ENCODE data around the gene MCUR1. TPM values are rescaled to one million over a fixed set of nuclear protein-coding genes. Genes with fewer than 3 reads are reported as not detected.

Gene MCUR1
- total and polyA plus RNA-seq, 9 of the 15 experiments (the other 6 are each of a cell fraction or from before 2014, with no cell fraction given): 5.1 to 60.2 (median 41.4) TPM

DNA sequence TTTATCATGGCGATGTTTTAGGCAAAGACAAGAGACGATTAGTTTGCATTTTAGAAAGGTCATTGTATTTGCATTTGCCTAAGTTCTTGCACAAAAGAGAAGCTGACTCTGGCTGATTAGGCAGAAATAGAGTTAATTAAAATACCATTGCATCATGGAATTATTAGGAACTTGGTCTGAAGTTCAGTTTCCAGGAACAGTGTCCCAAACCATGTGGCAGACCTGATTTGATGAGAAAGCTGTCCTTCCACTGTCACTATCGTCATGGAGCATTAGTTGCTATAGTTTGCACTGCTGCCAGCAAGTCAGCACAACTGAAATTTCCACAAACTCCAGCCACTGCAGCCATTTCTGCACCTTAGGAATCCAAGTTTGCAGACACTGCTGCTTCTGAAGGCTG, 24.3 kb upstream of the MCUR1 start (continued):
- TF ChIP-seq, protein P1, sequence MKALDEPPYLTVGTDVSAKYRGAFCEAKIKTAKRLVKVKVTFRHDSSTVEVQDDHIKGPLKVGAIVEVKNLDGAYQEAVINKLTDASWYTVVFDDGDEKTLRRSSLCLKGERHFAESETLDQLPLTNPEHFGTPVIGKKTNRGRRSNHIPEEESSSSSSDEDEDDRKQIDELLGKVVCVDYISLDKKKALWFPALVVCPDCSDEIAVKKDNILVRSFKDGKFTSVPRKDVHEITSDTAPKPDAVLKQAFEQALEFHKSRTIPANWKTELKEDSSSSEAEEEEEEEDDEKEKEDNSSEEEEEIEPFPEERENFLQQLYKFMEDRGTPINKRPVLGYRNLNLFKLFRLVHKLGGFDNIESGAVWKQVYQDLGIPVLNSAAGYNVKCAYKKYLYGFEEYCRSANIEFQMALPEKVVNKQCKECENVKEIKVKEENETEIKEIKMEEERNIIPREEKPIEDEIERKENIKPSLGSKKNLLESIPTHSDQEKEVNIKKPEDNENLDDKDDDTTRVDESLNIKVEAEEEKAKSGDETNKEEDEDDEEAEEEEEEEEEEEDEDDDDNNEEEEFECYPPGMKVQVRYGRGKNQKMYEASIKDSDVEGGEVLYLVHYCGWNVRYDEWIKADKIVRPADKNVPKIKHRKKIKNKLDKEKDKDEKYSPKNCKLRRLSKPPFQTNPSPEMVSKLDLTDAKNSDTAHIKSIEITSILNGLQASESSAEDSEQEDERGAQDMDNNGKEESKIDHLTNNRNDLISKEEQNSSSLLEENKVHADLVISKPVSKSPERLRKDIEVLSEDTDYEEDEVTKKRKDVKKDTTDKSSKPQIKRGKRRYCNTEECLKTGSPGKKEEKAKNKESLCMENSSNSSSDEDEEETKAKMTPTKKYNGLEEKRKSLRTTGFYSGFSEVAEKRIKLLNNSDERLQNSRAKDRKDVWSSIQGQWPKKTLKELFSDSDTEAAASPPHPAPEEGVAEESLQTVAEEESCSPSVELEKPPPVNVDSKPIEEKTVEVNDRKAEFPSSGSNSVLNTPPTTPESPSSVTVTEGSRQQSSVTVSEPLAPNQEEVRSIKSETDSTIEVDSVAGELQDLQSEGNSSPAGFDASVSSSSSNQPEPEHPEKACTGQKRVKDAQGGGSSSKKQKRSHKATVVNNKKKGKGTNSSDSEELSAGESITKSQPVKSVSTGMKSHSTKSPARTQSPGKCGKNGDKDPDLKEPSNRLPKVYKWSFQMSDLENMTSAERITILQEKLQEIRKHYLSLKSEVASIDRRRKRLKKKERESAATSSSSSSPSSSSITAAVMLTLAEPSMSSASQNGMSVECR (CRISPR knock-in tag; IDR thresholded peaks at IDR 0.05): no peak
- TF ChIP-seq ZNF3 (CRISPR knock-in tag; IDR thresholded peaks at IDR 0.05) (no peak), ZNF507 (tag; conservative IDR thresholded peaks at IDR 0.05) (no peak), CEBPB (tag; IDR thresholded peaks at IDR 0.05) (peak; percentile 27; the same call in 1 of the 2 replicates), ESRRA (IDR thresholded peaks at IDR 0.05; ENCODE audit: borderline replicate concordance, low read depth) (no peak), ETV5 (CRISPR knock-in tag; IDR thresholded peaks at IDR 0.05; ENCODE audit: low read depth) (no peak), RFX7 (CRISPR knock-in tag; IDR thresholded peaks at IDR 0.05) (no peak), CBFA2T2 (conservative IDR thresholded peaks at IDR 0.05) (no peak), NFIC (IDR thresholded peaks at IDR 0.05) (no peak), TEAD2 (tag; IDR thresholded peaks at IDR 0.05) (no peak), ZNF174 (CRISPR knock-in tag; IDR thresholded peaks at IDR 0.05) (no peak), C11orf30 (IDR thresholded peaks at IDR 0.05; ENCODE audit: low read depth) (peak; percentile 5; the same call in 1 of the 2 replicates), KAT8 (IDR thresholded peaks at IDR 0.05; ENCODE audit: low read depth) (no peak), ASH1L (IDR thresholded peaks at IDR 0.05; ENCODE audit: borderline replicate concordance, low read depth, partially characterized antibody) (no peak), HNRNPH1 (optimal IDR thresholded peaks at IDR 0.05; ENCODE audit: low read depth, low read length) (no peak), CREM (IDR thresholded peaks at IDR 0.05; ENCODE audit: low read depth) (no peak)
- TF ChIP-seq, protein P2, sequence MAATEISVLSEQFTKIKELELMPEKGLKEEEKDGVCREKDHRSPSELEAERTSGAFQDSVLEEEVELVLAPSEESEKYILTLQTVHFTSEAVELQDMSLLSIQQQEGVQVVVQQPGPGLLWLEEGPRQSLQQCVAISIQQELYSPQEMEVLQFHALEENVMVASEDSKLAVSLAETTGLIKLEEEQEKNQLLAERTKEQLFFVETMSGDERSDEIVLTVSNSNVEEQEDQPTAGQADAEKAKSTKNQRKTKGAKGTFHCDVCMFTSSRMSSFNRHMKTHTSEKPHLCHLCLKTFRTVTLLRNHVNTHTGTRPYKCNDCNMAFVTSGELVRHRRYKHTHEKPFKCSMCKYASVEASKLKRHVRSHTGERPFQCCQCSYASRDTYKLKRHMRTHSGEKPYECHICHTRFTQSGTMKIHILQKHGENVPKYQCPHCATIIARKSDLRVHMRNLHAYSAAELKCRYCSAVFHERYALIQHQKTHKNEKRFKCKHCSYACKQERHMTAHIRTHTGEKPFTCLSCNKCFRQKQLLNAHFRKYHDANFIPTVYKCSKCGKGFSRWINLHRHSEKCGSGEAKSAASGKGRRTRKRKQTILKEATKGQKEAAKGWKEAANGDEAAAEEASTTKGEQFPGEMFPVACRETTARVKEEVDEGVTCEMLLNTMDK (IDR thresholded peaks at IDR 0.05; ENCODE audit: borderline replicate concordance, insufficient read depth, low read depth, low read length, poor library complexity, severe bottlenecking): no peak
- TF ChIP-seq, protein P3, sequence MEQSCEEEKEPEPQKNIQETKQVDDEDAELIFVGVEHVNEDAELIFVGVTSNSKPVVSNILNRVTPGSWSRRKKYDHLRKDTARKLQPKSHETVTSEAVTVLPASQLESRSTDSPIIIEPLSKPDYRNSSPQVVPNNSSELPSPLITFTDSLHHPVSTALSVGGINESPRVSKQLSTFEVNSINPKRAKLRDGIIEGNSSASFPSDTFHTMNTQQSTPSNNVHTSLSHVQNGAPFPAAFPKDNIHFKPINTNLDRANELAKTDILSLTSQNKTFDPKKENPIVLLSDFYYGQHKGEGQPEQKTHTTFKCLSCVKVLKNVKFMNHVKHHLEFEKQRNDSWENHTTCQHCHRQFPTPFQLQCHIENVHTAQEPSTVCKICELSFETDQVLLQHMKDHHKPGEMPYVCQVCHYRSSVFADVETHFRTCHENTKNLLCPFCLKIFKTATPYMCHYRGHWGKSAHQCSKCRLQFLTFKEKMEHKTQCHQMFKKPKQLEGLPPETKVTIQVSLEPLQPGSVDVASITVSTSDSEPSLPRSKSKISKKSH (CRISPR knock-in tag; IDR thresholded peaks at IDR 0.05): no peak
- TF ChIP-seq, protein P4, sequence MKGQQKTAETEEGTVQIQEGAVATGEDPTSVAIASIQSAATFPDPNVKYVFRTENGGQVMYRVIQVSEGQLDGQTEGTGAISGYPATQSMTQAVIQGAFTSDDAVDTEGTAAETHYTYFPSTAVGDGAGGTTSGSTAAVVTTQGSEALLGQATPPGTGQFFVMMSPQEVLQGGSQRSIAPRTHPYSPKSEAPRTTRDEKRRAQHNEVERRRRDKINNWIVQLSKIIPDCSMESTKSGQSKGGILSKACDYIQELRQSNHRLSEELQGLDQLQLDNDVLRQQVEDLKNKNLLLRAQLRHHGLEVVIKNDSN (CRISPR knock-in tag; IDR thresholded peaks at IDR 0.05): no peak
- TF ChIP-seq, protein P5, sequence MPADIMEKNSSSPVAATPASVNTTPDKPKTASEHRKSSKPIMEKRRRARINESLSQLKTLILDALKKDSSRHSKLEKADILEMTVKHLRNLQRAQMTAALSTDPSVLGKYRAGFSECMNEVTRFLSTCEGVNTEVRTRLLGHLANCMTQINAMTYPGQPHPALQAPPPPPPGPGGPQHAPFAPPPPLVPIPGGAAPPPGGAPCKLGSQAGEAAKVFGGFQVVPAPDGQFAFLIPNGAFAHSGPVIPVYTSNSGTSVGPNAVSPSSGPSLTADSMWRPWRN (IDR thresholded peaks at IDR 0.05; ENCODE audit: low read depth): no peak

All from K562 (cell line).